GM12878 (cell line): ENCODE results near the gene PCSK6.

Experiments used
- RAD21 ChIP-seq: IDR thresholded peaks from 2 replicates; pipeline ENCODE4 v1.6.1; 2011; ENCODE audit warnings: mild to moderate bottlenecking, low read depth, low read length, moderate library complexity; ENCODE audit not compliant: insufficient read depth
- YY1 ChIP-seq: IDR thresholded peaks from 2 replicates; pipeline ENCODE4 v1.6.1; 2011; ENCODE audit warnings: low read depth, mild to moderate bottlenecking, low read length

DNA sequence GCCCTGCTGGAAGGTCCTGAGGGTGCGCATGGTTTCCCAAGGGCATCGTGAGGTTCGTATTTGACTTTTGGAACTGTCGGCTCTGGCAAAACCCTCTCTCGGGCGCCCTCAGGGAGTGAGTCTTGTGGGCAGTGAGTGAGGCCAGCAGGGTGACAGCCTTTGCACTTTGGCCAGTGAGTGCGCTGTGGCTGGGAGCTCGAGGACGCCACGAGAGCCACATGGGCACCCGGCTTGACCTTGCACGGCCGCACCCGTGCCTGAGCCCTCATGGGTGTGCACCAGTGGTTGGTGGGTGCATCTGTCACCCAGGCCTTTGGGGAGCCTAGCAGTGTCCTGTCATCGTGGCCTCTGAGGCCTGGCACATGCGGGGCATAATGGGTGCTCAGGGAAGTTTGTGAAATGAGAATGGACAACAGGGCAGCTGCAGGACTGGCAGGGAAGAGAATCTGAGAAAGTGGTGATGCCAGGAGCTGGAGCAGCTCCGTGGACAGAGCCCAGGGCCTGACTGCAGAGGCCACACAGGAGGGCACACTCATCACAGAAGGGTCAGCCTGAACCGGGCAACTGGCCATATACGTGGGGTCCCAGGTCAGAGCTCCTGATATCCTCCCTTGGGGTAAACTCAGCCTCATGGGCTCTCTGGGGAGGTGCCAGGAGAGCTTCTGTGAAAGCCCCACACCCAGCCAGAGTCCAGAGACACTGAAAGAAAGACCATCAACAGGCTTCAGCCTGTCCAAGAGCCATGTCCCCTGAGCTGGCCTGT is 164.1 kb downstream of the PCSK6 start:
- TF ChIP-seq YY1 (no peak), RAD21 (no peak)
